Measurements from ENCODE around the gene GEMIN5. TPM values are rescaled to one million over a fixed set of nuclear protein-coding genes. Genes with fewer than 3 reads are reported as not detected.
"Not testable (repeated sequence)": the region's sequence is repeated elsewhere in the genome, so short reads cannot be mapped to it uniquely, and the experiment has no call there.

The GEMIN5 gene
- polyA plus RNA-seq, 3 donors = 2.0 to 3.8 (median 2.2) TPM

DNA sequence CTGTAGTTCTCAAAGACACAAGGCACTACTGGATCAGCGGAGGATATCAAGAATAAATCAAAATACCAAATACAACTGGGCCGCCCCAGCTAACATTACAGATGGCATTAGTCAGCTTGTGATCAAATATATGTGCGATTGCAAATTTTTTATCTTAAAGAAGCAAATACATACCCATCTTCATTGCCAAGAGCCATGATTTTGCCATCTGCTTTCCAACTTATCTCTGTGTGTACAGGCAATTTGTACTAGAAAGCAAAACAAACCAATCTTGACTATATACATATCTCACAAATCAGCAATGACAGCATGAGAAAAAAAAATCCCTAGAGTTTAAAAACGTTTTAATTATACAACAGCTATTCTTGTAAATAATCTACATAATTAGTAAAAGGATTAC is 20.3 kb downstream of the GEMIN5 start:
- Histone ChIP-seq H3K4me2 (replicated peaks; ENCODE audit: extremely low read depth, low read length, poor library complexity, severe bottlenecking) (no peak overlapping the region), H4K20me1 (ENCODE audit: insufficient read depth, low read length) (no peaks in the 10 kb centered on the region), H3K9me3 (replicated peaks in 1 of 2; ENCODE audit: control insufficient read depth in 1 of 2, insufficient read depth in 1 of 2, low read length in 2 of 2) (no peaks in the 10 kb centered on the region), H3K27me3 (ENCODE audit: control insufficient read depth in 2 of 2, insufficient read depth in 2 of 2, low read length in 2 of 2) (no peaks in the 10 kb centered on the region), H3K27ac (ENCODE audit: low read depth in 1 of 2, low read length in 2 of 2) (no peak overlapping the region), H3K36me3 (replicated peaks in 1 of 2; ENCODE audit: control insufficient read depth in 1 of 2, insufficient read depth in 2 of 2, low read length in 2 of 2) (peaks cover 55 to 80% of the 10 kb centered on the region in 2 donors), H3K4me3 (replicated peaks in 1 of 3; ENCODE audit: low read depth in 2 of 3, low read length in 3 of 3) (no peak overlapping the region), H3K4me1 (ENCODE audit: control insufficient read depth in 1 of 2, insufficient read depth in 2 of 2, low read length in 2 of 2) (no peaks in the 10 kb centered on the region), H2AFZ (ENCODE audit: insufficient read depth, low read depth, low read length, poor library complexity, severe bottlenecking) (no peak overlapping the region), H3K9ac (ENCODE audit: insufficient read depth, low read length, poor library complexity, severe bottlenecking) (no peak overlapping the region), H3K79me2 (ENCODE audit: insufficient read depth, low read length) (no peaks in the 10 kb centered on the region)
- TF ChIP-seq, protein P1, sequence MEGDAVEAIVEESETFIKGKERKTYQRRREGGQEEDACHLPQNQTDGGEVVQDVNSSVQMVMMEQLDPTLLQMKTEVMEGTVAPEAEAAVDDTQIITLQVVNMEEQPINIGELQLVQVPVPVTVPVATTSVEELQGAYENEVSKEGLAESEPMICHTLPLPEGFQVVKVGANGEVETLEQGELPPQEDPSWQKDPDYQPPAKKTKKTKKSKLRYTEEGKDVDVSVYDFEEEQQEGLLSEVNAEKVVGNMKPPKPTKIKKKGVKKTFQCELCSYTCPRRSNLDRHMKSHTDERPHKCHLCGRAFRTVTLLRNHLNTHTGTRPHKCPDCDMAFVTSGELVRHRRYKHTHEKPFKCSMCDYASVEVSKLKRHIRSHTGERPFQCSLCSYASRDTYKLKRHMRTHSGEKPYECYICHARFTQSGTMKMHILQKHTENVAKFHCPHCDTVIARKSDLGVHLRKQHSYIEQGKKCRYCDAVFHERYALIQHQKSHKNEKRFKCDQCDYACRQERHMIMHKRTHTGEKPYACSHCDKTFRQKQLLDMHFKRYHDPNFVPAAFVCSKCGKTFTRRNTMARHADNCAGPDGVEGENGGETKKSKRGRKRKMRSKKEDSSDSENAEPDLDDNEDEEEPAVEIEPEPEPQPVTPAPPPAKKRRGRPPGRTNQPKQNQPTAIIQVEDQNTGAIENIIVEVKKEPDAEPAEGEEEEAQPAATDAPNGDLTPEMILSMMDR (IDR thresholded peaks at IDR 0.05) = no peak
- Mint-ChIP-seq H3K27ac (no peak overlapping the region), H3K4me3 (no peak overlapping the region), H3K4me1 (no peaks in the 10 kb centered on the region), H3K36me3 (peaks cover 49 to 59% of the 10 kb centered on the region in 2 donors), H3K27me3 (ENCODE audit: low read depth in 3 of 3) (no peaks in the 10 kb centered on the region), H3K9me3 (peaks cover 0 to 3% (median 0%) of the 10 kb centered on the region in 7 donors)
- DNase-seq = no peak
- 100% methylated on average over 2 of the region's 4 CpGs for WGBS (ENCODE audit: insufficient coverage)
- intact Hi-C loops (cut with micrococcal nuclease) = no loop called here

DNA sequence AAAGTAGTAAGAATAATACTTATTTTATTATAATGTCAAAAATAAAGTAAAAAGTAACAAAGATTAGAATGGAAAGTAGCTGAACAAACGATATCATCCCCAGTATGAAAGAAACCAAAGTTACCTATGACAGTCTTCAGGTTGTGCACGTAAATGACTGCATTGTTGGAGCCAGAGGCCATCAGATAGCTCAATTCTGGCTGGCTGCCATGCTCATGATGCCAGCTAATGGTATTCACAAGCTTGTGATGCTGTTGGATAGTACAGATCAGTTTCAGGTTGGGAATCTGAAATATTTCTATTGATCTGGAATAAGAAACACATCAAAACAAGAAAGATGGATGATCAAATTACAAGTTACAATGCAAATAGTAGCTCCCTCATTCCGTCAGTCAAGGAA is 21.1 kb downstream of the GEMIN5 start:
- intact Hi-C loops (cut with micrococcal nuclease) = no loop called here
- H3K9ac ChIP-seq (ENCODE audit: insufficient read depth, low read length, poor library complexity, severe bottlenecking) = no peak overlapping the region
- no peaks in the 10 kb centered on the region for H3K27me3 ChIP-seq (ENCODE audit: control insufficient read depth in 2 of 2, insufficient read depth in 2 of 2, low read length in 2 of 2)
- DNase-seq = no peak
- H3K36me3 ChIP-seq (replicated peaks in 1 of 2; ENCODE audit: control insufficient read depth in 1 of 2, insufficient read depth in 2 of 2, low read length in 2 of 2) = peaks cover 59 to 87% of the 10 kb centered on the region in 2 donors
- TF ChIP-seq, protein P1 (IDR thresholded peaks at IDR 0.05) = no peak
- H3K27ac ChIP-seq (ENCODE audit: low read depth in 1 of 2, low read length in 2 of 2) = no peak overlapping the region
- no peaks in the 10 kb centered on the region for H3K4me1 Mint-ChIP-seq
- peaks cover 0 to 3% (median 0%) of the 10 kb centered on the region in 7 donors for H3K9me3 Mint-ChIP-seq
- H3K4me2 ChIP-seq (replicated peaks; ENCODE audit: extremely low read depth, low read length, poor library complexity, severe bottlenecking) = no peak overlapping the region
- H3K79me2 ChIP-seq (ENCODE audit: insufficient read depth, low read length) = no peaks in the 10 kb centered on the region
- H4K20me1 ChIP-seq (ENCODE audit: insufficient read depth, low read length) = no peaks in the 10 kb centered on the region
- H2AFZ ChIP-seq (ENCODE audit: insufficient read depth, low read depth, low read length, poor library complexity, severe bottlenecking) = no peak overlapping the region
- no peaks in the 10 kb centered on the region for H3K9me3 ChIP-seq (replicated peaks in 1 of 2; ENCODE audit: control insufficient read depth in 1 of 2, insufficient read depth in 1 of 2, low read length in 2 of 2)
- no peak overlapping the region for H3K4me3 Mint-ChIP-seq
- peaks cover 58 to 66% of the 10 kb centered on the region in 2 donors for H3K36me3 Mint-ChIP-seq
- no peaks in the 10 kb centered on the region for H3K27me3 Mint-ChIP-seq (ENCODE audit: low read depth in 3 of 3)
- no peak overlapping the region for H3K27ac Mint-ChIP-seq
- WGBS (ENCODE audit: insufficient coverage) = 100% methylated on average over 1 of the region's 3 CpGs
- H3K4me3 ChIP-seq (replicated peaks in 1 of 3; ENCODE audit: low read depth in 2 of 3, low read length in 3 of 3) = no peak overlapping the region
- H3K4me1 ChIP-seq (ENCODE audit: control insufficient read depth in 1 of 2, insufficient read depth in 2 of 2, low read length in 2 of 2) = no peaks in the 10 kb centered on the region

DNA sequence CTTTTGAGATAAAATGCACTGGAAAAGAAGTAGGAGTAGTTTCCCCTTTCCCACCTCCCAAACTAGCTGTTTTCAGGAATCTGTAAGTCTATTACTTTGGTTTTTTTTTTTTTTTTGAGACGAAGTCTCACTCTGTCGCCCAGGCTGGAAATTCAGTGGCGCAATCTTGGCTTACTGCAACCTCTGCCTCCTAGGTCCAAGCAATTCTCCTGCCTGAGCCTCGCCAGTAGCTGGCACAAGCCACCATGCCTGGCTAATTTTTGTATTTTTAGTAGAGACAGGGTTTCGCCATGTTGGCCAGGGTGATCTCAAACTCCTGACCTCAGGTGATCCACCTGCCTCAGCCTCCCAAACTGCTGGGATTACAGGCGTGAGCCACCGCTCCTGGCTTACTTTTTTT is 32.4 kb downstream of the GEMIN5 start:
- H3K27me3 Mint-ChIP-seq (ENCODE audit: low read depth in 3 of 3); H3K4me2 ChIP-seq (replicated peaks; ENCODE audit: extremely low read depth, low read length, poor library complexity, severe bottlenecking); DNase-seq; H3K4me3 ChIP-seq (replicated peaks in 1 of 3; ENCODE audit: low read depth in 2 of 3, low read length in 3 of 3); intact Hi-C loops (cut with micrococcal nuclease); H3K4me1 Mint-ChIP-seq; H3K9me3 Mint-ChIP-seq; H3K79me2 ChIP-seq (ENCODE audit: insufficient read depth, low read length); H4K20me1 ChIP-seq (ENCODE audit: insufficient read depth, low read length); H3K9me3 ChIP-seq (replicated peaks in 1 of 2; ENCODE audit: control insufficient read depth in 1 of 2, insufficient read depth in 1 of 2, low read length in 2 of 2); H3K27me3 ChIP-seq (ENCODE audit: control insufficient read depth in 2 of 2, insufficient read depth in 2 of 2, low read length in 2 of 2); H3K27ac Mint-ChIP-seq; H2AFZ ChIP-seq (ENCODE audit: insufficient read depth, low read depth, low read length, poor library complexity, severe bottlenecking); H3K27ac ChIP-seq (ENCODE audit: low read depth in 1 of 2, low read length in 2 of 2); H3K4me3 Mint-ChIP-seq; H3K4me1 ChIP-seq (ENCODE audit: control insufficient read depth in 1 of 2, insufficient read depth in 2 of 2, low read length in 2 of 2); H3K9ac ChIP-seq (ENCODE audit: insufficient read depth, low read length, poor library complexity, severe bottlenecking): not testable (repeated sequence)
- no CpG with 5 or more reads among the region's 7 CpGs for WGBS (ENCODE audit: insufficient coverage)
- peaks cover 77 to 97% of the 10 kb centered on the region in 2 donors for H3K36me3 ChIP-seq (replicated peaks in 1 of 2; ENCODE audit: control insufficient read depth in 1 of 2, insufficient read depth in 2 of 2, low read length in 2 of 2)
- peaks cover 72 to 88% of the 10 kb centered on the region in 2 donors for H3K36me3 Mint-ChIP-seq

All from CD14-positive monocyte (primary cell).